Endothelial cell of umbilical vein (primary cell): ENCODE data around the gene AP3S1. TPM values are rescaled to one million over a fixed set of nuclear protein-coding genes. Genes with fewer than 3 reads are reported as not detected.
A peak's percentile ranks its signal among the peaks of the same experiment; 100 is the strongest.

Source experiments
- BruUV-seq: library from RNA; stranded (reverse); fragments of 400-500 nt; replicated peaks from 2 replicates; lab custom pipeline; 2021; lab: Mats Ljungman, UMichigan
- CTCF ChIA-PET: fragments of 300-600, 350-600 bp; sonication (Branson Sonifier 250); formaldehyde crosslinking; loops from one replicate; lab custom pipeline; 2021; ENCODE audit warnings: antibody characterized with exemption, inconsistent platforms; lab: Charles Lee
- POLR2A ChIA-PET: fragments of 300-600, 350-600 bp; sonication (Branson Sonifier 250); formaldehyde crosslinking; loops from one replicate; lab custom pipeline; 2021; ENCODE audit warnings: antibody characterized with exemption, inconsistent platforms; lab: Charles Lee
- DNase-seq: peaks from one replicate; pipeline ENCODE4 v3.0.0-alpha.2; 2011; ENCODE audit warnings: low read depth, low spot score
- FAIRE-seq: peaks from 2 replicates; lab custom pipeline; 2011; peaks lifted over from hg19 to GRCh38; lab: Jason Lieb, UNC
- H2AFZ ChIP-seq: 2 replicates; pipeline ENCODE4 v1.6.0; 2012; ENCODE audit warnings: low read depth, low read length, control low read depth, inconsistent platforms
- H3K27ac ChIP-seq: 2 replicates; pipeline ENCODE4 v1.5.1; 2011; ENCODE audit warnings: low read depth, mild to moderate bottlenecking, control low read depth, low read length, moderate library complexity; ENCODE audit not compliant: insufficient read depth
- H3K27me3 ChIP-seq, 2 experiments: 2 replicates each; pipeline versions ENCODE4 v1.6.0 to v1.6.1; 2011; ENCODE audit warnings: low read length in 2 of 2, mixed read lengths in 1 of 2; ENCODE audit not compliant: control insufficient read depth in 2 of 2, insufficient read depth in 2 of 2
- H3K36me3 ChIP-seq, 2 experiments: 2 replicates in 1 of 2; 3 replicates in 1 of 2; pipeline ENCODE4 v1.5.1; 2011; ENCODE audit warnings: low read length in 2 of 2, mild to moderate bottlenecking in 1 of 2, moderate library complexity in 1 of 2; ENCODE audit not compliant: control insufficient read depth in 2 of 2, insufficient read depth in 2 of 2; ENCODE audit errors: extremely low read depth in 1 of 2
- H3K4me1 ChIP-seq: 3 replicates; pipeline ENCODE4 v1.5.1; 2011; ENCODE audit warnings: mild to moderate bottlenecking, low read length; ENCODE audit not compliant: control insufficient read depth, insufficient read depth; ENCODE audit errors: extremely low read depth
- H3K4me2 ChIP-seq: 2 replicates; pipeline ENCODE4 v1.6.1; 2011; ENCODE audit warnings: low read length, control low read depth, mixed read lengths; ENCODE audit not compliant: insufficient read depth
- H3K4me3 ChIP-seq, 3 experiments: fragments of 200-600 bp in 1 of 3; sonication (generic), shearing (Covaris generic) in 1 of 3; replicated peaks in 1 of 3; 2 replicates each; pipeline ENCODE4 v1.5.1; 2011 to 2016; ENCODE audit warnings: control low read depth in 3 of 3, low read length in 3 of 3, mild to moderate bottlenecking in 2 of 3, inconsistent platforms in 1 of 3, low read depth in 1 of 3, moderate library complexity in 1 of 3; ENCODE audit not compliant: insufficient read depth in 1 of 3
- H3K79me2 ChIP-seq: 2 replicates; pipeline ENCODE4 v1.6.0; 2012; ENCODE audit warnings: low read length, inconsistent platforms; ENCODE audit not compliant: control insufficient read depth, insufficient read depth
- H3K9ac ChIP-seq: replicated peaks from 2 replicates; pipeline ENCODE3; 2011; ENCODE audit warnings: low read length, control low read depth; ENCODE audit not compliant: insufficient read depth; ENCODE audit errors: extremely low read depth
- H3K9me1 ChIP-seq: replicated peaks from 3 replicates; pipeline ENCODE4 v1.6.0; 2011; ENCODE audit warnings: mild to moderate bottlenecking, low read length; ENCODE audit not compliant: control insufficient read depth, insufficient read depth; ENCODE audit errors: extremely low read depth
- H3K9me3 ChIP-seq: replicated peaks from 2 replicates; pipeline ENCODE4 v1.5.1; 2012; ENCODE audit warnings: low read length, inconsistent platforms; ENCODE audit not compliant: control insufficient read depth, insufficient read depth
- H4K20me1 ChIP-seq: replicated peaks from 2 replicates; pipeline ENCODE3; 2011; ENCODE audit warnings: mild to moderate bottlenecking, low read length; ENCODE audit not compliant: control insufficient read depth, insufficient read depth; ENCODE audit errors: extremely low read depth
- CTCF ChIP-seq, 2 donors: IDR thresholded peaks; 1 replicate in 1 of 2; 2 replicates in 1 of 2; pipeline ENCODE4 v1.5.1; 2011; ENCODE audit warnings: low read length in 2 of 2, mild to moderate bottlenecking in 2 of 2, moderate library complexity in 2 of 2, control low read depth in 1 of 2, inconsistent platforms in 1 of 2, low read depth in 1 of 2; ENCODE audit not compliant: insufficient read depth in 1 of 2; ENCODE audit errors: extremely low read depth in 1 of 2
- MYC ChIP-seq: IDR thresholded peaks from one replicate; pipeline ENCODE4 v1.6.1; 2011; ENCODE audit warnings: mild to moderate bottlenecking, low read depth, low read length
- dilution Hi-C: fragments of 300-500 bp; cut with MboI; formaldehyde crosslinking; loops from one replicate; pipeline ENCODE4 v1.15.0; 2019; ENCODE audit warnings: low sequenced_read_pairs; ENCODE audit not compliant: extremely low pct_ligation_motif_present
- intact Hi-C: fragments of 100-400 bp; cut with micrococcal nuclease; formaldehyde crosslinking; loops from one replicate; pipeline ENCODE4 v1.10.0; 2022
- polyA plus RNA-seq, 4 experiments: library from polyadenylated mRNA; depleted of rRNA in 3 of 4; stranded (reverse) in 3 of 4; unstranded in 1 of 4; fragments of >200 nt; gene quantifications; 2 replicates each; pipeline versions ENCODE4 v1.2.1 to v1.2.3, GENCODE V29; 2011 to 2012; ENCODE audit warnings: missing spikeins in 1 of 4
- total RNA-seq: library from RNA; stranded (reverse); gene quantifications from 2 replicates; pipeline ENCODE4 v1.2.3, GENCODE V29; 2021

AP3S1 gene
- total and polyA plus RNA-seq, 2 donors (not counting 3 experiments of a cell fraction or from before 2014, with no cell fraction given), result 26.5 to 85.7 TPM

GRCh38 chr5:115842089-115842935 is 577 bp downstream of the AP3S1 start:
- no TSS peak for BruUV-seq
- Histone ChIP-seq H3K4me2 (peak overlapping the region; percentile 98), H3K9me1 (no peaks in the 10 kb centered on the region), H3K9ac (peak overlapping the region; percentile 84), H3K4me1 (peaks cover 41% of the 10 kb centered on the region), H4K20me1 (peaks cover 7% of the 10 kb centered on the region), H3K27me3 (no peaks in the 10 kb centered on the region), H3K9me3 (no peaks in the 10 kb centered on the region), H3K79me2 (peaks cover 84% of the 10 kb centered on the region), H3K36me3 (peaks cover 0 to 3% of the 10 kb centered on the region in 2 experiments), H3K27ac (peak overlapping the region; percentile 86), H2AFZ (peak overlapping the region; percentile 60), H3K4me3 (peak overlapping the region; percentile 66 to 90 (median 67))
- TF ChIP-seq CTCF (IDR thresholded peaks at IDR 0.05; ENCODE audit: extremely low read depth in 1 of 2, insufficient read depth in 1 of 2, low read depth in 1 of 2, low read length in 2 of 2), result peak; percentile 15 to 50
- no peak for TF ChIP-seq MYC
- ChIA-PET CTCF (interaction anchor here (0.6 to 3.6 kb wide), 11 partner anchors 10 to 234 kb away, joined by 3 to 15 read pairs (median 6); partner anchors contain the start of gene ARL14EPL), POLR2A (interaction anchor here (1.1 kb wide), 1 partner anchor 242 kb away, joined by 3 read pairs; the partner anchor contains the start of gene COMMD10)
- intact Hi-C loops, result loop anchor here (5.0 to 10.0 kb wide), 4 partner anchors 120 to 668 kb away; partner anchors contain the start of genes CCDC112, FEM1C and LVRN
- DNase-seq (no peak), FAIRE-seq (no peak)
- dilution Hi-C loops, result no loop called here
